DMS 273 treated with DMSO at 0.1 percent for 48 hours (cell line): Measurements from ENCODE around the gene UGT1A8.
"Not testable (repeated sequence)": the region's sequence is repeated elsewhere in the genome, so short reads cannot be mapped to it uniquely, and the experiment has no call there.

Source experiments
- DNase-seq: peaks from one replicate; lab custom pipeline; 2025; lab: John Stamatoyannopoulos, UW

The UGT1A8 gene

DNA sequence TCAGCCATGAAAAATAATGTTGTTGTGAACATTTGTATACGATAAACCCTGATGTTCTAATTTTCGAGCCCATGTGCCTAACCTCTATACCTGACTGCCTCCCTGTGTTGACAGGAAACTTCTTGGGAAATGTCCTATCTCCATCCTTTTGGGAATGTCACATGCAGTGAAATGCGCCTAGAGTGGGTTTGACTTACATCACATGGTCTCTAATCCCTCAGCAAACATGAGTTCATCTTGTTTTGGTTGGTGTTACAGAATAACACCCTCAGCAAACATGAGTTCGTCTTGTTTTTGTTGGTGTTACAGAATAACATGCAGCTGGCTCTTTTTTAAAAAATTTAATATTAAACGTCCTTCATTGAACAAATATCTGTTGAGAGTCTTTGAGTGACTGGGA, 70.9 kb downstream of the UGT1A8 start:
- DNase-seq: no peak

DNA sequence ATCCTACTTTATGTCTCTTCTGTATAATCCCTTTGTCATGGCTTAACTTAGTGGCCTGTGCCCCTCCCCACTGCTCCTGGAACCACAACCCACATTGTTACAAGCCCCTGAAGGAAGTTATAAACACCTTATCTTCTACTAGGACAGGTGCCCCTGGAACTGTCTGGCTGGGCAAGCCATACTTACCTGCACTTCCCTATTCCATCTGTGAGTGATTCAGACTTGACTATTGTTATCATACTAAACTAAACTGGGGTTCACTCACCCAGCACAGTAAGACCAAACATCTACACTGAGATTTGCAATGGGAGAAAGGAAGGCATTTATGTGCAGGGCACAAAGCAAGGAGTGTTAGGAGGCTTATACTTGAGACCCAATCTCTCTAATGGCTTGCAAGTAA, 71.6 kb downstream of the UGT1A8 start:
- DNase-seq: no peak

- no peak for DNase-seq
These were observed 72.1 kb downstream of the UGT1A8 start for GRCh38 chr2:233689501-233689900.

DNA sequence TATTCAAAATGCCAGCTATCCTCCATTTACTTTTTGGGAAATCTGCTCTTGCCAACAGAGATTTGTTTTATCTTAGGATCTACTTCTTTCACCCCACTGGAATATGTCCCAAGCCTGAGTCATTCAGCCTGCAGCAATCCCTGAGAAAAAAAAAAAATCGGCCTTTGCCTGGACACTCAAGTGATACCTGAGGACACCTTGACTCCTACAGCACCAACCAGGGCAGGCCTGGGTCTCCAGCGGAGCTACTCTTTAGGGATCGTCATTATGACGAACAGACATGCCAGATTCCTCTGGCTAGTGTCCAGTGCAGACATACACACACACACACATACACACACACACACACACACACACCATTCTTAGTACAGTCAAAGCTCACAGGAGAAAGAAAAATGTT, 73.0 kb downstream of the UGT1A8 start:
- DNase-seq: no peak

DNA sequence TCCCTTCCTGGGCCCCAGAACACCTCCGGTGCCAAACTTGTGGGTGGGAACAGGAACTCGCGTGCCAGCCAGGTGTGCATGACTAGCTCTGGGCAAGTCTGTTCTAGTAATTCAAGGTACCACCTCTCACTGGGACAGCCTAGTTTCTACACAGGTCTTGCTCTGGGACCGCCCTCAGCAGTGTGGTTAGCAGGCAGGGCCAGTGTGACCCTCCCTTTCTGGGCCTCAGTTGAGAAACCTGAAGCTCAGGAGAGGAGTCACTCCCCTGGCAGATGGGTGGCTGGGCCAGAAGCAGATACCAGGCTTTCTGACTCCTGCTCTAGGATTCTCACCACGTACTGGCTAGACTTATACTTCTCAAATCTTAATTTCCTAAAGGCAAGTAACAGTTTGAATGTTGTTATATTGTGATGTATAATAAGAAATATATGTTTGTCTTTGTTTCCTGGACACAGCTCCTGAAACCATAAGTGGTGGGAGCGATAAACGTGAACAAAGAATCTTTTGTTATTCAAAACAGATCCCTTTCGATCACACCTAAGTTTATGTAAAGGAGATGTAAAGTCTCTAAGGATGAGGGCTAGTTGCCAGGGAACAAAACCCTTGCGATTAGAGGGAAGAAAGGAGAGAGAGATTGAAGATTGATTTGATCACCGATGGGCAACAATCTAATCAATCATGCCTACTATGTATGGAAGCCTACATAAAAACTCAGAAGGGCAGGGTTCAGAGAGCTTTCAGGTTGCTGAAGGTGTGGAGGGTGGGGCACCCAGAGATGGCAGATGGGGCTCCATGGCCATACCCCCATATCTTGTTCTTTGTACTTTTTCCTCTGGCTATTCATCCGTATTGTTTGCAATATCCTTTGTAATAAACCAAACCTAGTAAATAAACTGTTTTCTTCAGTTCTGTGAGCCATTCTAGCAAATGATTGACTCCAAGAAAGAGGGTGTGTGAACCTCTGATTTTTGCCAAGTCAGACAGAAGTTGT, 74.3 kb downstream of the UGT1A8 start:
- no peak for DNase-seq

GRCh38 chr2:233692648-233693047, 75.2 kb downstream of the UGT1A8 start, which contains the start of gene UGT1A6:
TSS of gene UGT1A6 (plus strand) at chr2:233692890. CDS start at chr2:233693005, 115 bp downstream.
- no peak for DNase-seq

GRCh38 chr2:233693963-233694362, 76.5 kb downstream of the UGT1A8 start:
- DNase-seq: no peak

- no peak for DNase-seq
These were observed 81.3 kb downstream of the UGT1A8 start for GRCh38 chr2:233698740-233699139.

DNA sequence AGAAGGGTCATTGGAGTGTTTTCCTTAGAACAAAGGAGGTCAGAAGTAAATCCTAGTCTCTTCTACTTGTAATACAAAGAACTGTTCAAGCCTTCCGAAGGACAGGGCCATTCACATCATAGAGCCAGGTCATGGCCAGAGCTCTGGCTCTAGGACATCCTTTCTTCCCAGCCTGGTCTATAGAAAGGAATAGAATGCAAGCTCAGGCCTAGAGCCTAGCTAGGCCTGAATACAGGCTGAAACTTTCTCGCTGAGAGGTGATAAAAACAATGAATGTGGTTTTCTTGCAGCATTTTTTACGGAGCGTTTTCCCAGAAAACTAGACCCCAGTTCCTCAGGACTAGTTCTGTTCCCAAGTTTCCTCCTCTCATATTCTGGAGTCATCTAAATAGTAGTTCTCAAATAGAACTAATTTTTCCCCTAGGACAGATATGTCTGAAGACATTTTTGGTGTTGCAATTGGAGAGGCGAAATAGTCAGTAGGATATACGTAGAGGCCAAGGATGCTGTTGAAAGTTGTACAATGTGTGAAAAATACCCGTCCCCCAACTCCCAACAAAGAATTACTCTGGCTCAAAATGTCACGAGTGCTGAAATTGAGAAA, 82.1 kb downstream of the UGT1A8 start:
- DNase-seq: no peak

DNA sequence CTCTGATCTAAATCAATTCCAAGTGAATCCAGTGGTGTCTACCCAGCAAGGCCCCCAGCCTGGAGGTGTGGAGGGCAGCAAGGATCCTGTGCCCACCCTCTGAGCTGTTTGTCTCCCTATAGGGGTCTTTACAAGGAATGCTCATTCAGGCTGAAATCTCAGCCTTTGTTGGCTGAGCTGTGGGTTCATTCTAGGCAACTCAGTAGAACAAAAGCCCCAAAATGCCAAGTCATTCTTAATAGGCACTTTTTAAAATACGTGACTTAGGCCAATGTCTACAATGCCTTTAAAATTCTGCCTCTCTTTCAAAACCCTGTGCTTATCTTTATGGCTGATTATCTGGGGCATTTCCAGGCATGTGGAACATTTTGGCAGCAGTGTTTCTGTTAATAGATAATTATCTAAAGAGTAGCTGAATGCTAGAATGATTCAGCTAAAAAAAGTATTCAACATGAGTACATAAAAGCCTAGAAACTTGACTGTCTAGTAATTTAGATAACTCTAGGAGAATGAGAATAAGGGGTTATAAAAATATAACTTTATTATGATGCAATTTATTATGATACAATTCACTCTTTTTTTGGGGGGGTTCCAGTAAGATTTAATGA, 82.7 kb downstream of the UGT1A8 start:
- DNase-seq: no peak

- not testable (repeated sequence) for DNase-seq
These were observed 83.4 kb downstream of the UGT1A8 start for GRCh38 chr2:233700842-233701241.

DNA sequence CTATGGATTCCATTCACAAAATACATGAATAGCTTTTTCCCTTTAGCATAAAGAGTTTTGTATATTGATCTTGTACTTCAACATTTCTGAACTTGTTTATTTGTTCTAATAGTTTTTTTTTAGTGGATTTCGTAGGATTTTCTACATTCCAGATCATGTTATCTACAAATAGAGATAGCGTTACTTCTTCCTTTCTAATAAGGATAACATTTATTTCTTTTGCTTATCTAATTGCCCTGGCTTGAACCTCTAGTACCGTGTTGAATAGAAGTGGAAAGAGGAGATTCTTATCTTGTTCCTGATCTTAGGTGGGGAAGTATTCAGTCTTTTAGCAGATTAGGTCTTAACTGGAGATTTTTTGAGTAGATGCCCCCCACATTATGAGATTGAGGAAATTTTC, 84.8 kb downstream of the UGT1A8 start:
- DNase-seq: no peak

GRCh38 chr2:233705911-233706506, 88.6 kb downstream of the UGT1A8 start:
- DNase-seq: no peak

DNA sequence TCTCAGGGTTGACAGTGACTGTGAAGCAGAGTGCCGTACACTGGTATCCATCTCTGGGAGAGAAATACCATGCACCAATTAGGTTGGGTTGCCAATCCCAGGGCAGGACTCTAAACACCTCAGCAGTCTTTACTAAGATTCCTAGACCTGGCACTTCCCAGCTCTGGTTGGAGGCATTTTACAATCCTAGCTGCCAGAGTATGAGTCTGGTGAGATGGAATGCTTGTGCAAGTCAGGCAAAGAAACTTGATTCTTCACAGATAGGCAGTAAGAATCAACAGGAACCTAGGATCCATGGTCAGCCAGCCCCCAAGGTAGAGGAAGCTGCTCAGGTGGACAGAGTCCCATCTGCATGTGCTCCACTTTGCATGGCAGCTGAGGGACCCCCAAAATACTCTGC, 89.3 kb downstream of the UGT1A8 start:
- no peak for DNase-seq

DNA sequence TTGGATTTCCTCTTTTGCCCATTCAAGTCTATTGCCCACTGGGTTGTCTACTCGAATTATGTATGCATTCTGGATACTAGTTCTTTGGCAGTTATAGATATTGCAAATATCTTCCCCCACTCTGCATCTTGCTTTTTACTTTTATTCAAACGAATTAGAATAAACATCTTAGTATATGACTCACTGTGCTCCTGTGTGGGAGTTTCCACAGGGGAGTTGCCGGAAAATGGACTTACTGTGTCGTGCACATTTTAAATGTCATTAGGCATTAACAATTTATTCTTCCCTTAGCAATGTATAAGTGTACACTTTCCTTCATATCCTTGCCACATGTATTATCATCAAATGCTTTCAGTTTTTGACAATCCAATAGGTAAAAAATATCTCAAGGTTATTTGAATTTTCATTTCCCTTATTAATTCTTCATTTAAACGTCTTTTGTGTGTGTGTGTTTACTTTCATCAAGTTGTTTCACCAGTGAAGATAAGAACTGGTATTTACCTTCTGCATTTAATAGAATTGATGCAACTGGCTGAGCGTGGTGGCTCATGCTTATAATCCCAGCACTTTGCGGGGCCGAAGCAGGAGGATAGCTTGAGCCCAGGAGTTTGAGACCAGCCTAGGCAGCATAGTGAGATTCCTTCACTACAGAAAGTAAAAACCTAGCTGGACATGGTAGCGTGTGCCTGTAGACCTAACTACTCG, 90.7 kb downstream of the UGT1A8 start:
- no peak for DNase-seq

DNA sequence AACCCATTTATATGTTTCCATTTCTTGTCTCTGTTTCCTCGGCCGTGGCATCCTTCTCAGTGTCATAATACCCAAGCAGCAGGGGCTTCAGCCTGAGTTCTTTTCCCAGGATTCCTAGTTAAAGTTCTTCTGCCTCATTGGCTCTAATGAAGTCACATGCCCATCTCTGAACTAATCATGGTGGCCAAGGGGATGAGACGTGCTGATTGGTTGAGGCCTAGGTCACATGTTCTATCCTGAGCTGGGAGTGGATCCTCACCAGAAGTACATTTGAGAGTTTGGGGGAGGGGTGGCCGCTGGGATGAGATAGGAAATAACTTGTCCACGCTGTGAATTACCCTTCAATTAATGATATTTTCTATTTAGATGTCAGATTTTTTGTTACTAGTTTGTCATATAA, 91.5 kb downstream of the UGT1A8 start:
- DNase-seq: no peak

GRCh38 chr2:233711312-233712008, 94.0 kb downstream of the UGT1A8 start:
- DNase-seq: peak; percentile 3

DNA sequence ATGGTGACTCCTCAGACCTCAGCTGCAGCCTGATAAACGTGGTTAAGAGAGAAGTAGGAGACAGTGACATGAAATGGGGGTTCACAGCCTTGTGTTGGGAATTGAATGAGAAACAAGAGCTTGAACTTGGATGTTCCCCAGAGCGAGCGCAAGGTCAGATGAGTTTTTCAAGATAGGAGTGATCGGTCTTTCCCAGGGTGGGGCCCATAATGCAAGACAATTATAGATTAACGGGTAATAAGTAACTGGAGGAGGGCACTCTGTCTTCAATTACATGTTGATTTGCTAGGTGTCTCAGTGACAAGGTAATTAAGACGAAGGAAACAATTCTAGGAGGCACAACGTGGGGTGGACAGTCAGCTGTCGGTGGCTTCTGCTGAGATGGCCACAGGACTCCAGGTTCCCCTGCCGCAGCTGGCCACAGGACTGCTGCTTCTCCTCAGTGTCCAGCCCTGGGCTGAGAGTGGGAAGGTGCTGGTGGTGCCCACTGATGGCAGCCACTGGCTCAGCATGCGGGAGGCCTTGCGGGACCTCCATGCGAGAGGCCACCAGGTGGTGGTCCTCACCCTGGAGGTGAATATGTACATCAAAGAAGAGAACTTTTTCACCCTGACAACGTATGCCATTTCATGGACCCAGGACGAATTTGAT, 95.3 kb downstream of the UGT1A8 start, which contains the start of gene UGT1A5:
UGT1A5 (plus strand) TSS at position 297 of the 651 bp plus-strand sequence; CDS start at position 382, 85 bp downstream.
- no peak for DNase-seq

GRCh38 chr2:233713262-233713615, 95.8 kb downstream of the UGT1A8 start:
- DNase-seq: no peak

DNA sequence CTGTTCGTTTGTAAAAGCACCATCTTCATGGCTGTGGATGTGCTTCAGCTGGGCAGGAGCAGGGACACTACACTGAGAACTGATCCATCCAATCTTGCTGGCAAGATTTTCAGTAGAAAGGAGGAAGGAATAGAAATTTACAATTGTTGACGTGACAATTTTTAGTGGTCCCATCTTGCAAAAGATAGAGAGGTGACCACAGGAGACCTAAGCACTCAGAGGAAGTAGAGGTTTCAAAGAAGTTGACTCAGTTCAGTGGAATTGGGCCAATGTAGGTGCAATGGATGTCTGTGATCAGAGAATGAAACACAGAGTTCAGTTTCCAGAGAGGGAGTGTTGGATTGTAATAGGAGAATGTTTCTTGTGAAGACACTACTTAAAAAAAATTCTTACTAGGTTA, 96.7 kb downstream of the UGT1A8 start:
- no peak for DNase-seq

GRCh38 chr2:233718552-233718951, 101.1 kb downstream of the UGT1A8 start, which contains the start of gene UGT1A4:
TSS of gene UGT1A4 (plus strand) at chr2:233718736. CDS start at chr2:233718821, 85 bp downstream.
- DNase-seq: no peak
